NCI-H2107 treated with DMSO at 0.1 percent for 48 hours (cell line): ENCODE data around the gene AQP6.
A peak's percentile ranks its signal among the peaks of the same experiment; 100 is the strongest.
"Not testable (repeated sequence)": the region's sequence is repeated elsewhere in the genome, so short reads cannot be mapped to it uniquely, and the experiment has no call there.

Experiments used
- DNase-seq: peaks from one replicate; lab custom pipeline; 2025; ENCODE audit not compliant: unreplicated experiment; lab: John Stamatoyannopoulos, UW

The AQP6 gene

GRCh38 chr12:49989400-49989799 is 16.7 kb downstream of the AQP6 start:
- DNase-seq = not testable (repeated sequence)

GRCh38 chr12:49990273-49990672 is 17.5 kb downstream of the AQP6 start:
- DNase-seq = no peak

GRCh38 chr12:49998453-49998852 is 25.7 kb downstream of the AQP6 start:
- DNase-seq = no peak

GRCh38 chr12:50003595-50003994 is 30.8 kb downstream of the AQP6 start:
- DNase-seq = no peak

GRCh38 chr12:50004696-50005095 is 31.9 kb downstream of the AQP6 start:
- no peak for DNase-seq

- DNase-seq = no peak
Observed at GRCh38 chr12:50005175-50005574, 32.4 kb downstream of the AQP6 start.

- DNase-seq = no peak
Observed at GRCh38 chr12:50006280-50006679, 33.5 kb downstream of the AQP6 start.

- DNase-seq = no peak
Observed at GRCh38 chr12:50006754-50007442, 34.2 kb downstream of the AQP6 start.

- DNase-seq = no peak
Observed at GRCh38 chr12:50013361-50014147, 40.8 kb downstream of the AQP6 start.

- DNase-seq = no peak
Observed at GRCh38 chr12:50014342-50014741, 41.6 kb downstream of the AQP6 start.

- no peak for DNase-seq
Observed at GRCh38 chr12:50016501-50017475, 44.0 kb downstream of the AQP6 start.

GRCh38 chr12:50017641-50018040 is 44.9 kb downstream of the AQP6 start:
- DNase-seq = no peak

GRCh38 chr12:50018154-50018553 is 45.4 kb downstream of the AQP6 start:
- DNase-seq = no peak

GRCh38 chr12:50018968-50019367 is 46.2 kb downstream of the AQP6 start:
- no peak for DNase-seq

GRCh38 chr12:50019524-50019923 is 46.8 kb downstream of the AQP6 start:
- DNase-seq = no peak

GRCh38 chr12:50021031-50021430 is 48.3 kb downstream of the AQP6 start:
- DNase-seq = no peak

GRCh38 chr12:50022903-50023302 is 50.2 kb downstream of the AQP6 start:
- no peak for DNase-seq

- DNase-seq = no peak
Observed at GRCh38 chr12:50024227-50024626, 51.5 kb downstream of the AQP6 start.

- no peak for DNase-seq
Observed at GRCh38 chr12:50024805-50025186, 52.0 kb downstream of the AQP6 start.

- peak; percentile 98 for DNase-seq
Observed at GRCh38 chr12:50025187-50026059, 52.7 kb downstream of the AQP6 start, which contains the start of gene RACGAP1. RACGAP1 (minus strand) TSS chr12:50025494; CDS start chr12:50016715, 8,779 bp downstream.
